Measurements from ENCODE around the gene PTPRN2. TPM values are rescaled to one million over a fixed set of nuclear protein-coding genes. Genes with fewer than 3 reads are reported as not detected.

PTPRN2 gene
- total and polyA plus RNA-seq, 2 of the 8 experiments (the other 6 are each of a cell fraction or from before 2014, with no cell fraction given) = 2.6 to 4.5 TPM

GRCh38 chr7:157997471-157997870 is 590.2 kb downstream of the PTPRN2 start (continued):
- TF ChIP-seq CHD7 (IDR thresholded peaks at IDR 0.05; ENCODE audit: insufficient replicate concordance, low read length) (no peak), POLR2A (IDR thresholded peaks at IDR 0.05; ENCODE audit: control extremely low read depth in 1 of 2, low read depth in 2 of 2, low read length in 2 of 2) (no peak), FOSL1 (IDR thresholded peaks at IDR 0.05; ENCODE audit: insufficient read depth, low read depth, low read length) (no peak), SP2 (IDR thresholded peaks at IDR 0.05; ENCODE audit: low read length) (no peak), TCF12 (IDR thresholded peaks at IDR 0.05; ENCODE audit: low read depth, low read length) (no peak), MAFK (IDR thresholded peaks at IDR 0.05; ENCODE audit: low read depth, low read length) (no peak), SP1 (IDR thresholded peaks at IDR 0.05; ENCODE audit: low read depth, low read length) (no peak), POLR2AphosphoS5 (IDR thresholded peaks at IDR 0.05; ENCODE audit: low read depth, low read length) (no peak), NRF1 (IDR thresholded peaks at IDR 0.05; ENCODE audit: low read depth, low read length) (no peak), ZNF274 (IDR thresholded peaks at IDR 0.05; ENCODE audit: borderline replicate concordance, extremely low read depth, low read length) (no peak), NANOG (IDR thresholded peaks at IDR 0.05; ENCODE audit: insufficient read depth, low read depth, low read length, poor library complexity, severe bottlenecking) (no peak)

Measured in H1 (cell line).